K562 (cell line): ENCODE data around the gene GFM2.

Experiments
- BHLHE40 ChIP-seq: IDR thresholded peaks from 2 replicates; pipeline ENCODE4 v1.6.1; 2011; ENCODE audit warnings: low read length, improper control_type of control experiment
- DNMT1 ChIP-seq: fragments of 450-650 bp; IDR thresholded peaks from 2 replicates; pipeline ENCODE4 v1.6.1; 2016; ENCODE audit warnings: antibody characterized with exemption, mild to moderate bottlenecking
- FOSL1 ChIP-seq: fragments of 200-800 bp; sonication (Bioruptor generic); conservative IDR thresholded peaks from 2 replicates; pipeline ENCODE4 v1.6.1; 2016; ENCODE audit warnings: missing genetic modification characterization, missing compliant biosample characterization
- FOXP1 ChIP-seq: sonication (generic); formaldehyde crosslinking; IDR thresholded peaks from 2 replicates; pipeline ENCODE4 v1.8.0; 2022; ENCODE audit warnings: mild to moderate bottlenecking, missing genetic modification reagents
- GABPA ChIP-seq: fragments of 200-800 bp; sonication (Bioruptor generic); conservative IDR thresholded peaks from 2 replicates; pipeline ENCODE4 v1.6.1; 2016; ENCODE audit warnings: low read depth, missing genetic modification characterization, missing compliant biosample characterization
- JUN ChIP-seq, 2 experiments: sonication (generic) in 1 of 2; formaldehyde crosslinking in 1 of 2; IDR thresholded peaks; 2 replicates each; pipeline versions ENCODE4 v1.6.1 to v1.8.0; 2012 to 2022; ENCODE audit warnings: borderline replicate concordance in 2 of 2, mild to moderate bottlenecking in 2 of 2, improper control_type of control experiment in 1 of 2, low read depth in 1 of 2, low read length in 1 of 2, missing genetic modification reagents in 1 of 2
- MAFF ChIP-seq: IDR thresholded peaks from 2 replicates; pipeline ENCODE4 v1.6.1; 2012; ENCODE audit warnings: low read length, improper control_type of control experiment
- MAX ChIP-seq: sonication (generic); formaldehyde crosslinking; IDR thresholded peaks from 2 replicates; pipeline ENCODE4 v1.9.0; 2022; ENCODE audit warnings: mild to moderate bottlenecking, missing genetic modification reagents
- PHF21A ChIP-seq: fragments of 450-650 bp; IDR thresholded peaks from 2 replicates; pipeline ENCODE4 v1.6.1; 2017; ENCODE audit warnings: low read depth, borderline replicate concordance
- POLR2B ChIP-seq: fragments of 450-650 bp; IDR thresholded peaks from 2 replicates; pipeline ENCODE4 v1.6.1; 2018; ENCODE audit warnings: low read depth; ENCODE audit not compliant: partially characterized antibody
- SP1 ChIP-seq: sonication (generic); formaldehyde crosslinking; IDR thresholded peaks from 2 replicates; pipeline ENCODE4 v1.8.1; 2022; ENCODE audit warnings: mild to moderate bottlenecking, missing genetic modification reagents
- SPI1 ChIP-seq: IDR thresholded peaks from 2 replicates; pipeline ENCODE4 v1.6.1; 2011; ENCODE audit warnings: low read depth, low read length, control low read depth, borderline replicate concordance
- ZNF134 ChIP-seq: fragments of 250-450 bp; sonication (Bioruptor Pico); conservative IDR thresholded peaks from 2 replicates; pipeline ENCODE4 v1.4.0; 2020

- TF ChIP-seq JUN (IDR thresholded peaks at IDR 0.05; ENCODE audit: borderline replicate concordance, low read depth, low read length): no peak
- TF ChIP-seq JUN (CRISPR knock-in tag; IDR thresholded peaks at IDR 0.05; ENCODE audit: borderline replicate concordance): no peak
- no peak for TF ChIP-seq MAX (CRISPR knock-in tag)
- no peak for TF ChIP-seq GABPA (tag)
- TF ChIP-seq DNMT1: no peak
- no peak for TF ChIP-seq SP1 (CRISPR knock-in tag)
- TF ChIP-seq POLR2B: no peak
- no peak for TF ChIP-seq FOSL1 (tag)
- no peak for TF ChIP-seq BHLHE40
- no peak for TF ChIP-seq PHF21A
- TF ChIP-seq SPI1: no peak
- no peak for TF ChIP-seq ZNF134
- no peak for TF ChIP-seq MAFF
- no peak for TF ChIP-seq FOXP1 (CRISPR knock-in tag)
These were observed 988 bp downstream of the GFM2 start for GRCh38 chr5:74765929-74766328.
